ENCODE measurements around the gene KLK8.

KLK8 gene

GRCh38 chr19:51001515-51001914 lies at the start of gene KLK8:
KLK8 (minus strand) TSS chr19:51001604; CDS start chr19:51001167, 437 bp downstream.
- intact Hi-C loops (cut with DNase I) = no loop called here
- no peak for DNase-seq

GRCh38 chr19:51047031-51047335 lies 45.6 kb upstream of the KLK8 start:
- intact Hi-C loops (cut with DNase I) = no loop called here
- no peak for DNase-seq

GRCh38 chr19:51044327-51044726 lies 42.9 kb upstream of the KLK8 start:
- DNase-seq = no peak
- intact Hi-C loops (cut with DNase I) = no loop called here

GRCh38 chr19:51043497-51043896 lies 42.1 kb upstream of the KLK8 start:
- DNase-seq = no peak
- intact Hi-C loops (cut with DNase I) = no loop called here

- no peak for DNase-seq
- intact Hi-C loops (cut with DNase I) = no loop called here
Observed at GRCh38 chr19:51040151-51040550, 38.7 kb upstream of the KLK8 start.

- DNase-seq = no peak
- intact Hi-C loops (cut with DNase I) = no loop called here
Observed at GRCh38 chr19:51036519-51036918, 35.1 kb upstream of the KLK8 start.

- peak in 1 of 10 donors; percentile 10 for DNase-seq
- intact Hi-C loops (cut with DNase I) = no loop called here
Observed at GRCh38 chr19:51034704-51035103, 33.3 kb upstream of the KLK8 start, which contains the start of gene KLK12. KLK12 (minus strand) TSS chr19:51035002; CDS start chr19:51034621, 381 bp downstream.

GRCh38 chr19:51031880-51032225 lies 30.4 kb upstream of the KLK8 start:
- intact Hi-C loops (cut with DNase I) = no loop called here
- peak in 1 of 10 donors; percentile 78 for DNase-seq

- intact Hi-C loops (cut with DNase I) = no loop called here
- DNase-seq = peak in 1 of 10 donors; percentile 54
Observed at GRCh38 chr19:51031220-51031879, 29.9 kb upstream of the KLK8 start.

GRCh38 chr19:51030631-51031030 lies 29.2 kb upstream of the KLK8 start:
- DNase-seq = peak in 2 of 10 donors; percentile 42 to 69
- intact Hi-C loops (cut with DNase I) = no loop called here

- intact Hi-C loops (cut with DNase I) = no loop called here
- DNase-seq = no peak
Observed at GRCh38 chr19:51029718-51030117, 28.3 kb upstream of the KLK8 start.

GRCh38 chr19:51027873-51028272 lies 26.5 kb upstream of the KLK8 start:
- no peak for DNase-seq
- intact Hi-C loops (cut with DNase I) = no loop called here

GRCh38 chr19:51027126-51027806 lies 25.9 kb upstream of the KLK8 start:
- intact Hi-C loops (cut with DNase I) = no loop called here
- peak in 3 of 10 donors; percentile 12 to 57 (median 47) for DNase-seq

- intact Hi-C loops (cut with DNase I) = no loop called here
- DNase-seq = peak in 2 of 10 donors; percentile 61 to 83
Observed at GRCh38 chr19:51026554-51026831, 25.1 kb upstream of the KLK8 start, which contains the start of gene KLK11. KLK11 (minus strand) TSS chr19:51026616; CDS start chr19:51025631, 985 bp downstream.

GRCh38 chr19:51025809-51026553 lies 24.6 kb upstream of the KLK8 start:
- peak in 2 of 10 donors; percentile 42 to 73 for DNase-seq
- intact Hi-C loops (cut with DNase I) = no loop called here

GRCh38 chr19:51025401-51025800 lies 24.0 kb upstream of the KLK8 start:
- intact Hi-C loops (cut with DNase I) = no loop called here
- DNase-seq = peak in 2 of 10 donors; percentile 0 to 57

GRCh38 chr19:51024924-51025323 lies 23.5 kb upstream of the KLK8 start:
- DNase-seq = peak in 2 of 10 donors; percentile 3 to 17
- intact Hi-C loops (cut with DNase I) = no loop called here

GRCh38 chr19:51023946-51024345 lies 22.5 kb upstream of the KLK8 start:
- intact Hi-C loops (cut with DNase I) = no loop called here
- peak in 2 of 10 donors; percentile 50 to 78 for DNase-seq

GRCh38 chr19:51022526-51022925 lies 21.1 kb upstream of the KLK8 start:
- peak in 2 of 10 donors; percentile 25 to 39 for DNase-seq
- intact Hi-C loops (cut with DNase I) = no loop called here

GRCh38 chr19:51020988-51021651 lies 19.7 kb upstream of the KLK8 start:
- intact Hi-C loops (cut with DNase I) = loop anchor here (1.0 kb wide), 2 partner anchors 73 to 148 kb away; no protein-coding TSS in a partner anchor
- DNase-seq = peak in 3 of 10 donors; percentile 12 to 44 (median 17)

GRCh38 chr19:51019544-51019925 lies 18.1 kb upstream of the KLK8 start, which contains the start of gene KLK10:
KLK10 (minus strand) TSS chr19:51019709; CDS start chr19:51019130, 579 bp downstream.
- intact Hi-C loops (cut with DNase I) = no loop called here
- peak in 2 of 10 donors; percentile 40 to 46 for DNase-seq
